ENCODE measurements around the gene PRIM1.
A peak's percentile ranks its signal among the peaks of the same experiment; 100 is the strongest.

PRIM1 gene

GRCh38 chr12:56724701-56724971, 27.5 kb downstream of the PRIM1 start:
- Histone ChIP-seq H3K18ac (ENCODE audit: low read length) (peak overlapping the region; percentile 92), H3K79me2 (ENCODE audit: control insufficient read depth, insufficient read depth, low read length) (peaks cover 52% of the 10 kb centered on the region), H3K9ac (ENCODE audit: low read length) (peak overlapping the region; percentile 100), H3K56ac (ENCODE audit: low read length) (peak overlapping the region; percentile 97), H3K4ac (ENCODE audit: low read depth, low read length) (peak overlapping the region; percentile 99), H3K79me1 (ENCODE audit: low read length) (peaks cover 14% of the 10 kb centered on the region), H3K27ac (ENCODE audit: low read depth, low read length) (peak overlapping the region; percentile 69), H4K8ac (ENCODE audit: low read depth, low read length) (peak overlapping the region; percentile 59), H3K36me3 (ENCODE audit: control insufficient read depth, insufficient read depth, low read length) (peaks cover 2% of the 10 kb centered on the region), H2BK5ac (ENCODE audit: low read length) (peak overlapping the region; percentile 86), H2AK5ac (ENCODE audit: low read length) (peak overlapping the region; percentile 77), H3K4me2 (ENCODE audit: low read length) (peak overlapping the region; percentile 99), H2BK120ac (ENCODE audit: low read depth, low read length) (peak overlapping the region; percentile 49), H3K4me1 (ENCODE audit: control insufficient read depth, low read depth, low read length) (peaks cover 18% of the 10 kb centered on the region), H2BK15ac (replicated peaks; ENCODE audit: low read depth) (no peak overlapping the region), H4K5ac (ENCODE audit: low read length) (peak overlapping the region; percentile 93), H3K4me3 (ENCODE audit: low read length) (peak overlapping the region; percentile 95), H3K27me3 (ENCODE audit: insufficient read depth, low read length, poor library complexity) (no peaks in the 10 kb centered on the region), H3K23ac (ENCODE audit: low read length) (peak overlapping the region; percentile 69)
- DNase-seq = no peak
- WGBS (ENCODE audit: extremely low coverage, insufficient coverage, low lambda C conversion rate) = no CpG with 5 or more reads among the region's 9 CpGs

GRCh38 chr12:56723889-56724700, 28.0 kb downstream of the PRIM1 start:
- peak overlapping the region; percentile 87 for H3K23ac ChIP-seq (ENCODE audit: low read length)
- peak overlapping the region; percentile 86 for H2BK5ac ChIP-seq (ENCODE audit: low read length)
- H3K4me3 ChIP-seq (ENCODE audit: low read length) = peak overlapping the region; percentile 95
- H3K36me3 ChIP-seq (ENCODE audit: control insufficient read depth, insufficient read depth, low read length) = peaks cover 2% of the 10 kb centered on the region
- peak overlapping the region; percentile 97 for H3K56ac ChIP-seq (ENCODE audit: low read length)
- peak overlapping the region; percentile 93 for H4K5ac ChIP-seq (ENCODE audit: low read length)
- H2AK5ac ChIP-seq (ENCODE audit: low read length) = peak overlapping the region; percentile 77
- H4K8ac ChIP-seq (ENCODE audit: low read depth, low read length) = peak overlapping the region; percentile 59
- peaks cover 16% of the 10 kb centered on the region for H3K79me1 ChIP-seq (ENCODE audit: low read length)
- peaks cover 57% of the 10 kb centered on the region for H3K79me2 ChIP-seq (ENCODE audit: control insufficient read depth, insufficient read depth, low read length)
- H3K4ac ChIP-seq (ENCODE audit: low read depth, low read length) = peak overlapping the region; percentile 99
- peaks cover 18% of the 10 kb centered on the region for H3K4me1 ChIP-seq (ENCODE audit: control insufficient read depth, low read depth, low read length)
- peak overlapping the region; percentile 69 for H3K27ac ChIP-seq (ENCODE audit: low read depth, low read length)
- H3K18ac ChIP-seq (ENCODE audit: low read length) = peak overlapping the region; percentile 92
- H3K27me3 ChIP-seq (ENCODE audit: insufficient read depth, low read length, poor library complexity) = no peaks in the 10 kb centered on the region
- H2BK120ac ChIP-seq (ENCODE audit: low read depth, low read length) = no peak overlapping the region
- peak; percentile 49 for DNase-seq
- H3K4me2 ChIP-seq (ENCODE audit: low read length) = peak overlapping the region; percentile 99
- no CpG with 5 or more reads among the region's 14 CpGs for WGBS (ENCODE audit: extremely low coverage, insufficient coverage, low lambda C conversion rate)
- no peak overlapping the region for H2BK15ac ChIP-seq (replicated peaks; ENCODE audit: low read depth)
- peak overlapping the region; percentile 100 for H3K9ac ChIP-seq (ENCODE audit: low read length)

GRCh38 chr12:56723352-56723751, 28.8 kb downstream of the PRIM1 start:
- no peak overlapping the region for H2AK5ac ChIP-seq (ENCODE audit: low read length)
- H4K5ac ChIP-seq (ENCODE audit: low read length) = no peak overlapping the region
- H3K79me2 ChIP-seq (ENCODE audit: control insufficient read depth, insufficient read depth, low read length) = peaks cover 63% of the 10 kb centered on the region
- H3K18ac ChIP-seq (ENCODE audit: low read length) = no peak overlapping the region
- WGBS (ENCODE audit: extremely low coverage, insufficient coverage, low lambda C conversion rate) = no CpG with 5 or more reads among the region's 3 CpGs
- H4K8ac ChIP-seq (ENCODE audit: low read depth, low read length) = no peak overlapping the region
- H3K4me1 ChIP-seq (ENCODE audit: control insufficient read depth, low read depth, low read length) = peaks cover 20% of the 10 kb centered on the region
- no peaks in the 10 kb centered on the region for H3K27me3 ChIP-seq (ENCODE audit: insufficient read depth, low read length, poor library complexity)
- H3K23ac ChIP-seq (ENCODE audit: low read length) = no peak overlapping the region
- no peak overlapping the region for H3K56ac ChIP-seq (ENCODE audit: low read length)
- peaks cover 3% of the 10 kb centered on the region for H3K36me3 ChIP-seq (ENCODE audit: control insufficient read depth, insufficient read depth, low read length)
- no peak overlapping the region for H3K4me3 ChIP-seq (ENCODE audit: low read length)
- no peak for DNase-seq
- H2BK120ac ChIP-seq (ENCODE audit: low read depth, low read length) = no peak overlapping the region
- H2BK15ac ChIP-seq (replicated peaks; ENCODE audit: low read depth) = no peak overlapping the region
- H3K27ac ChIP-seq (ENCODE audit: low read depth, low read length) = no peak overlapping the region
- H2BK5ac ChIP-seq (ENCODE audit: low read length) = no peak overlapping the region
- H3K79me1 ChIP-seq (ENCODE audit: low read length) = peaks cover 19% of the 10 kb centered on the region
- H3K4me2 ChIP-seq (ENCODE audit: low read length) = peak overlapping the region; percentile 99
- no peak overlapping the region for H3K4ac ChIP-seq (ENCODE audit: low read depth, low read length)
- peak overlapping the region; percentile 100 for H3K9ac ChIP-seq (ENCODE audit: low read length)

GRCh38 chr12:56722832-56723231, 29.3 kb downstream of the PRIM1 start:
- peak overlapping the region; percentile 54 for H3K56ac ChIP-seq (ENCODE audit: low read length)
- peaks cover 19% of the 10 kb centered on the region for H3K79me1 ChIP-seq (ENCODE audit: low read length)
- no peak overlapping the region for H4K5ac ChIP-seq (ENCODE audit: low read length)
- H3K27me3 ChIP-seq (ENCODE audit: insufficient read depth, low read length, poor library complexity) = no peaks in the 10 kb centered on the region
- no peak overlapping the region for H4K8ac ChIP-seq (ENCODE audit: low read depth, low read length)
- H2BK5ac ChIP-seq (ENCODE audit: low read length) = no peak overlapping the region
- no peak overlapping the region for H3K4ac ChIP-seq (ENCODE audit: low read depth, low read length)
- peak overlapping the region; percentile 43 for H3K4me2 ChIP-seq (ENCODE audit: low read length)
- H2AK5ac ChIP-seq (ENCODE audit: low read length) = no peak overlapping the region
- peak overlapping the region; percentile 43 for H3K9ac ChIP-seq (ENCODE audit: low read length)
- no peak overlapping the region for H3K18ac ChIP-seq (ENCODE audit: low read length)
- no peak overlapping the region for H3K23ac ChIP-seq (ENCODE audit: low read length)
- H3K36me3 ChIP-seq (ENCODE audit: control insufficient read depth, insufficient read depth, low read length) = peaks cover 3% of the 10 kb centered on the region
- H2BK120ac ChIP-seq (ENCODE audit: low read depth, low read length) = no peak overlapping the region
- H2BK15ac ChIP-seq (replicated peaks; ENCODE audit: low read depth) = no peak overlapping the region
- WGBS (ENCODE audit: extremely low coverage, insufficient coverage, low lambda C conversion rate) = no CpG with 5 or more reads among the region's 4 CpGs
- peaks cover 20% of the 10 kb centered on the region for H3K4me1 ChIP-seq (ENCODE audit: control insufficient read depth, low read depth, low read length)
- H3K4me3 ChIP-seq (ENCODE audit: low read length) = no peak overlapping the region
- peaks cover 66% of the 10 kb centered on the region for H3K79me2 ChIP-seq (ENCODE audit: control insufficient read depth, insufficient read depth, low read length)
- DNase-seq = no peak
- H3K27ac ChIP-seq (ENCODE audit: low read depth, low read length) = no peak overlapping the region

GRCh38 chr12:56721721-56722120, 30.4 kb downstream of the PRIM1 start:
- Histone ChIP-seq H2AK5ac (ENCODE audit: low read length) (no peak overlapping the region), H2BK15ac (replicated peaks; ENCODE audit: low read depth) (no peak overlapping the region), H3K4me2 (ENCODE audit: low read length) (peak overlapping the region; percentile 64), H3K4ac (ENCODE audit: low read depth, low read length) (no peak overlapping the region), H3K56ac (ENCODE audit: low read length) (peak overlapping the region; percentile 58), H3K23ac (ENCODE audit: low read length) (no peak overlapping the region), H3K4me3 (ENCODE audit: low read length) (no peak overlapping the region), H3K79me1 (ENCODE audit: low read length) (peaks cover 22% of the 10 kb centered on the region), H4K5ac (ENCODE audit: low read length) (no peak overlapping the region), H3K36me3 (ENCODE audit: control insufficient read depth, insufficient read depth, low read length) (peaks cover 3% of the 10 kb centered on the region), H3K18ac (ENCODE audit: low read length) (no peak overlapping the region), H3K27ac (ENCODE audit: low read depth, low read length) (no peak overlapping the region), H3K4me1 (ENCODE audit: control insufficient read depth, low read depth, low read length) (peaks cover 20% of the 10 kb centered on the region), H2BK5ac (ENCODE audit: low read length) (no peak overlapping the region), H3K9ac (ENCODE audit: low read length) (peak overlapping the region; percentile 62), H4K8ac (ENCODE audit: low read depth, low read length) (no peak overlapping the region), H2BK120ac (ENCODE audit: low read depth, low read length) (no peak overlapping the region), H3K27me3 (ENCODE audit: insufficient read depth, low read length, poor library complexity) (no peaks in the 10 kb centered on the region), H3K79me2 (ENCODE audit: control insufficient read depth, insufficient read depth, low read length) (peaks cover 71% of the 10 kb centered on the region)
- DNase-seq = no peak
- no CpG with 5 or more reads among the region's 2 CpGs for WGBS (ENCODE audit: extremely low coverage, insufficient coverage, low lambda C conversion rate)
